ENCODE data around the gene COBLL1.
A peak's percentile ranks its signal among the peaks of the same experiment; 100 is the strongest.

The COBLL1 gene

DNA sequence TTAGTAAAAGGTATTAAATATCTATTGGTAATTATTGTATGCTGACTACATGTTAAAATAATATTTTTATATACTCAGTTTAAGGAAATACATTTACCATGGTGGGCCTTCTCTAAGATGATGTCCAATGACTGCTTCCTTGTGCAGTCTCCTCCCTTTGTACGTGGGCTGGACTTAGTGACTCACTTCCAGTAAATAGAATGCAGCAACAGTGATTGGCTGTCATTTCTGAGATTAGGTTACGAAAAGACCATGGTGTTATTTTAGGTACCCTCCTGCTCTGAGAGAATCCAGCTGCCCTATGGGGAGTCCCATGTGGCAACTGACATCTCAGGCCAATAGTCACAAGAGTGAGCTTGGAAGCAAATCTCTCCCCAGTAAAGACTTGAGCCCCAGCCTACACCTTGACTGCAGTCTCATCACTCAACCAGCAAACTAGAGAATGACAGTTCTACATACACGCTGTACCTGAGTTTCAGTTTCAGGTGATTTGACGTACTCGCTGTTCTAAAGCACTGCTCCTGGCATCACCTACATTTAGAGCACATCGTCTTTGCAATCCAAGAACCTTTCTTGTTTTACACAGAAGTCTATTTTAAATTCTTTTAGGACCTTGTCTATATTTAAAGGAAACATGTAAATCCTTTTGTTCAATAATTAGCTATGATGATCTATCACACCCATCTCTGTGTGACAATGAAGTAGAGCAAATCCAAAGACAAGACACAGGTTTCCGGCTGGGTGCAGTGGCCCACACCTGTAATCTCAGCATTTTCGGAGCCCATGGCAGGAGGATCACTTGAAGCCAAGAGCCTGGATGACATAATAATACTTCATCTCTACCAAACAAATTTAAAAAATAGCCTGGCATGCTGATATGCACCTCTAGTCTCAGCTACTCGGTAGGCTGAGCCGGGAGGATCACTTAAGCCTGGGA is 87.2 kb downstream of the COBLL1 start:
- DNase-seq (ENCODE audit: low spot score), result no peak

- DNase-seq (ENCODE audit: low spot score), result no peak
Observed at GRCh38 chr2:164752956-164753355, 88.7 kb downstream of the COBLL1 start.

- no peak for DNase-seq (ENCODE audit: low spot score)
Observed at GRCh38 chr2:164747783-164748433, 93.7 kb downstream of the COBLL1 start.

DNA sequence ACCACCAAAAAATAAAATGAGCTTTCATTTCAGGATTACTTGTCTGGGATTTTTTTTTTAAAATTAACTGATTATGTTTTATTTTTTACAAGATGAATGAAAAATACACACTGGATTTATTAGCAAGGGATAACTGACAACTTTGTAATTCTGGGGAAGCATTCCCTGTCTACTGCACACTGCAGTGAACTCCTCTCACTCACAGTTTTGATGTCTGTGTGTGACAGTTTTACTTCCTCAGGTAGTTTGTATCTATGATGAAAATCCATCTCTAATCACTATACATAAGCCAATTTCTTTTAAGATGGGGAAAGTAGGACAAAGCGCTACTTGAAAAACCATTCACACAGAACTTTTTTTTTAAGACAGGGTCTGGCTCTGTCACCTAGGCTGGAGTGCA is 94.5 kb downstream of the COBLL1 start:
- no peak for DNase-seq (ENCODE audit: low spot score)

- DNase-seq (ENCODE audit: low spot score), result no peak
Observed at GRCh38 chr2:164746713-164747112, 94.9 kb downstream of the COBLL1 start.

DNA sequence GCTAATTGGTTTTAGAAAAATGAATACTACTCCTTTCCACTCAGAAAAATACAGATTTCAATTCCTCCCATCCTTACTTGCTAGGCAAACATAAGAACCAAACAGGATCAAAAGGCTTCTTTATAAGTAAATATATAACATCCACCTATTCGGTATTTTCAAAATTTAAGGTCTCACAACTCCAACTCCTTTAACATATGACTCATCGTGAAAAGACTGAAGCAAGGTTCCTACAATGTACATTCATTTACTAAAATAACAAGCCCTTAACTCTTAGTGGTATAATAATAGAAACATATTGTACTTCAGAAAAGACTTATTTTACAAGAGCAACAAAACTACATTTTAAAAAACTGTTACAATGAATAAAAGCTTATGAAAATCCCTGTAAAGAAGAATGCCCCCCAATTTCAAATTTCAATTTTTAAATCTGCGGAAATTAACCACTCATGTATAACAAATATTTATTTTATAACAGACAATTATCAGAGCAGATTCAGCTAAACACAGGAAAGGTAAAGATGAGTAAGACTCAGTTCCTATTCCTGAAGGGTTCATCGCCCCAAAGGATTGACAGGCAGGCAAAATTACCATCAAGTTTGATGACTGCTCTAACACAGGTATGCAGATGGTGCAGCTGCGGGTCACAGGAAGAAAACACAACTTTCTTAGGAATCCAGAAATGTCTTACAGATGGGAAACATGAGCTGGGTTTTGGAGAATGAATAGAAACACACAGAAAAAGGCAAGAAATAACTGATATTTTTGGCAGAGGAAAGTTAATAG is 96.4 kb downstream of the COBLL1 start:
- no peak for DNase-seq (ENCODE audit: low spot score)

DNA sequence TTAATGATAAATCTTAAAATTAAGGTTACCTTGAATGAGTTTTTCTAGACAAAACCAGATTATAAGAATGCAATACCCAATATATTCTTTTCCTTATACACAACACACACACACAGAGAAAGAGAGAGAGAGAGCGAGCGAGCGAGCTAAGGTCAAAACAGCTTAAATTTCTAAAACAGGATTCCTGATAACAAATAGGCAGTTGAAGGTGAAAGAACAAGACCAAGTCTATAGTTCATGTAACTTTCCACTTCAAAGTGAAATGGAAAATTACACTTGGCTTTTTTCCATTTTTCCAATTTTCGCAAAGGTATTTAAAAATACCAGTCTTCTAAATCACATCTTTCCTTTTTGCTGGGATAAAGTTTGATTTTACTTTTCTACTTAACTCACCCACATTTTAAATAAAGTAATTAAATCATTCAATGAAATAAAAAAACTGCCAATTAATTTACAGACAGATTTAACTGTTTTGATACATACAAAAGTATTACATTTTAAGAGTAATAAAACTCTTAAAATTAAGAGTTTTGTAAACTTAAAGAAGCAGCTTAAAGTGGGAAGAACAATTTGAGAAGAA is 98.8 kb downstream of the COBLL1 start:
- DNase-seq (ENCODE audit: low spot score), result no peak

DNA sequence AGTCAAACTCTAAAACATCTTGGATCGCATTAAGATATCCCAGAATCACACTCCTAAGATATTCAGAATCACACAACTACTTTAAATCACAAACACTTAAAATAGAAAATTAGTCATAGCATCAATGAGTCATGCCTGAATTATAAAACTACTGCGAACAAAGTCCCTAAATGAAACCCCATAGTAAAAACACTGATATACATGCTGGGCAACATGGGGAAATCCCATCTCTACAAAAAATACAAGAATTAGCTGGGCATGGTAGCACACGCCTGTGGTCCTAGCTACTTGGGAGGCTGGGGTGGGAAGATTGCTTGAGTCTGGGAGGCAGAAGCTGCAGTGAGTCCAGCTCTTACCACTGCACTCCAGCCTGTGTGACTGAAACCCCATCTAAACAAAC is 101.7 kb downstream of the COBLL1 start:
- peak; percentile 59 for DNase-seq (ENCODE audit: low spot score)

GRCh38 chr2:164737612-164738081 is 104.0 kb downstream of the COBLL1 start:
- peak; percentile 77 for DNase-seq (ENCODE audit: low spot score)

DNA sequence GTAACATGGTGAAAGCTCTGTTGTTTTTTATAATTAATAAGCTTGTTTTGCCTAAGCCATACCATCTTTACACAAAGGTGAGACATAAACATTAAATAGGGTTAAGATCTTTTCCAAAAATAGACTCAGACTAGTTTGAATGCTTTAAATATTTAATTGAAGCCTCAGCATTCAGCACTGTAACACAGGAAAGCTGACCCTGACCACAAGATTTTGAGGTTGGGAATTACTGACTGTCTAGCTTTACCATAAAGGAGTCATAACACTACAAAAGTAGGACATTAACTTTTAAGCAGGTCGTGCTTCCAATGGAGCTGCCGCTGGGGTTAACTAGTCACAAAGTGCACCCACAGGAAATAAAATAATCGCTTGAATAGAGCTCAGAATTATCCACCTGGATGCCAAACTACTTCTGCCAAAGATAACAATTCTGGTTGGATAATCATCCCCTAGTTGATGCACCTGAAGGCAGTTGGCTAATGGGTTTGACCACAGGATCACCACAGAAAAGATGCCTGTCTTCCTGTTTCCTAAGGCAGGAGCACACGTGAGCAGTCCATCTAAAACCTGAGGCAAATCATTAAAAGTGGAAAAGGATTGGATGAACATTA is 106.2 kb downstream of the COBLL1 start:
- no peak for DNase-seq (ENCODE audit: low spot score)

GRCh38 chr2:164734196-164734595 is 107.4 kb downstream of the COBLL1 start:
- DNase-seq (ENCODE audit: low spot score), result no peak

DNA sequence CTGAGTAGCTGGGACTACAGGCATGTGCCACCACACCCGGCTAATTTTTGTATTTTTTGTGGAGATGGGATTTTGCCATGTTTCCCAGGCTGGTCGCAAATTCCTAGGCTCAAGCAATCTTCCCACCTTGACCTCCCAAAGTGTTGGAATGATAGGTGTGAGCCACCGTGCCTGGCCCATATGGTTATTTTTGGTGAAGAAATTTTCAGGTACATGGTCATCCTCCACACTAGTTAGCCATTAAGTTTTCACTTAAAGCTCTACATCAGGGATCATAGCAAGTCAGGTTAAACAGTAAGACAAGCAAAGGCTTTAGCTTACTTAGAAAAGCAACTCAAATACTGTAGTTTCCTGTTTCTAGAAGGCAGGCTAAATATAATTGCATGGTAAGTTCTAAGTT is 116.1 kb downstream of the COBLL1 start:
- no peak for DNase-seq (ENCODE audit: low spot score)

GRCh38 chr2:164722616-164723338 is 118.8 kb downstream of the COBLL1 start:
- DNase-seq (ENCODE audit: low spot score), result no peak

DNA sequence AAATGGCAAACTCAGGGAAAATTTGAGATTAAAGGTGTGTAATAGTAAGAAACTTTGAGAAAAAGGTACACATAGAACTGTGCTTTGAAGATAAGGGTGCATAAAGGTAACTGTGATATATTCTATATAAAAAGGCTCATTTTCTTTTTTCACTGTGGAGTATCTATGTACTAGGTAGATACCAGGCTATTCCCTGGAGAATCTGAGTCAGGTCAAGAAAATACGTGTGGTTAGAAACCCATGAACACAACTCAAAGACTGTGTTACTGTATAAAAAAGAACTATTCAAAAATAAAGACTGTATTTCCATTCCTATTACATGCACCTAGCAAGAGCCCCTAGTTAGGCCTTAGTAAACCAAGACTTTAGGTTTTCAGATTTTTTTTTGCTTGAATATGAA is 120.2 kb downstream of the COBLL1 start:
- DNase-seq (ENCODE audit: low spot score), result no peak

- DNase-seq (ENCODE audit: low spot score), result no peak
Observed at GRCh38 chr2:164719996-164720941, 121.4 kb downstream of the COBLL1 start.

- DNase-seq (ENCODE audit: low spot score), result no peak
Observed at GRCh38 chr2:164717000-164717803, 124.4 kb downstream of the COBLL1 start.

DNA sequence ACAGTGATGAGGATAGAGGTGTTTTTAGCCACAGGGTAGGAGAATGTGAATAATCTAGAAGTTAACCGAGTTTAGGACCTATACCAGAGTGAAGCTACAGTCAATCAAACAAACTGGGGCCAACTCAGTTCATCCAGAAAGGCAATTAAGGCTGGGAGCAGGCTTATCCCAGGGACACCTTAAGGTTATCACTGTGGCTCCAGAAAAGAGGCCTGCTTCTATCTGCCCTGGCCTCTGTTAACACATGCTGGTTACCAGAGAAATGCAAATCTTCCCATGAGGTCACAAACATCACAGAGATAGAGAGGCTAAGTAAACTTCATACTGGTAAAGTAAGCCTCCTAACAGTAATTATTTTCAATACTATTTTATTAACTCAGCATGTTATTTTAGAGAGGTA is 127.2 kb downstream of the COBLL1 start:
- no peak for DNase-seq (ENCODE audit: low spot score)

DNA sequence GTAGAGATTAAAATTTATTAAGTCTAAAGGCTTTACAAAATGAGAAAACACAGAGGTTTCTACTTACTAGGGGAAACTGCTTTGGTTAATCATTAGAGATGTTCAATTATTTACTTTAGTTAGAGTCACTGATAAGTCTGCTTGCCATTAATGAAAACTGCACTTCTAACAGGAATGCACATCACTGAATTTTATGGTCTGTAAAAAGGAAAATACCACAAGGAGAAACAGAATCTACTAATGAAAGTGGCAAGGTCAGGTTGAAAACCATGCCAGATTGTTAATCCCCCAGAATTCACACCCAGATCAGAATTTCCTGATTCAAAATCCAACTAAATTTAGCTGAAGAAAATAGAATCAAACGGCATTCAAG is 129.9 kb downstream of the COBLL1 start:
- no peak for DNase-seq (ENCODE audit: low spot score)
